ENCODE results near the gene CDH22.

Gene CDH22

DNA sequence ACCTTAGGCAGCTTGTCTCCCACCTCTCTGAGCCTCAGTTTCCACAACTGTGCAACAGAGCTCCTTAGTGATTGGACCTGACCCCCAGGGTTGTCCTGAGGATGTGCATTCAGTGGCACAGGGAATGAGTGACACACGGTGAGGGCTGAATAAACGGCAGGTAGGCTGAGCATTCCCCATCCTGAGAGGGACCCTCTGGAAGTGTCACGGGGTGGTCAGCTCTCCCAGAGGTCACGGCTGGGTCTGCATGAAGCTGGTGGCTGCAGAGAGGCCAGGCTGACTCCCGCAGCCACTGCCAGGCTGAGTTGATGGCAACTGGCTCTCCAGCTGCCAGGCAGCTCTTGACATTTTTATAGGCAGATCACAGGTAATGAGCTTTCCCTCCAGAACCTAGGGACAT is 147.6 kb downstream of the CDH22 start:
- H3K4me1 ChIP-seq (ENCODE audit: insufficient read depth, poor library complexity, severe bottlenecking) = no peaks in the 10 kb centered on the region
- no peaks in the 10 kb centered on the region for H3K9me3 ChIP-seq (ENCODE audit: severe bottlenecking)
- peaks cover 15% of the 10 kb centered on the region for H3K27me3 ChIP-seq (ENCODE audit: insufficient read depth, poor library complexity, severe bottlenecking)
- ATAC-seq (ENCODE audit: low read depth) (no peak), DNase-seq (ENCODE audit: low spot score) (no peak)
- no peaks in the 10 kb centered on the region for H3K36me3 ChIP-seq (ENCODE audit: low read depth)
- TF ChIP-seq, protein P1, sequence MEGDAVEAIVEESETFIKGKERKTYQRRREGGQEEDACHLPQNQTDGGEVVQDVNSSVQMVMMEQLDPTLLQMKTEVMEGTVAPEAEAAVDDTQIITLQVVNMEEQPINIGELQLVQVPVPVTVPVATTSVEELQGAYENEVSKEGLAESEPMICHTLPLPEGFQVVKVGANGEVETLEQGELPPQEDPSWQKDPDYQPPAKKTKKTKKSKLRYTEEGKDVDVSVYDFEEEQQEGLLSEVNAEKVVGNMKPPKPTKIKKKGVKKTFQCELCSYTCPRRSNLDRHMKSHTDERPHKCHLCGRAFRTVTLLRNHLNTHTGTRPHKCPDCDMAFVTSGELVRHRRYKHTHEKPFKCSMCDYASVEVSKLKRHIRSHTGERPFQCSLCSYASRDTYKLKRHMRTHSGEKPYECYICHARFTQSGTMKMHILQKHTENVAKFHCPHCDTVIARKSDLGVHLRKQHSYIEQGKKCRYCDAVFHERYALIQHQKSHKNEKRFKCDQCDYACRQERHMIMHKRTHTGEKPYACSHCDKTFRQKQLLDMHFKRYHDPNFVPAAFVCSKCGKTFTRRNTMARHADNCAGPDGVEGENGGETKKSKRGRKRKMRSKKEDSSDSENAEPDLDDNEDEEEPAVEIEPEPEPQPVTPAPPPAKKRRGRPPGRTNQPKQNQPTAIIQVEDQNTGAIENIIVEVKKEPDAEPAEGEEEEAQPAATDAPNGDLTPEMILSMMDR (IDR thresholded peaks at IDR 0.05; ENCODE audit: poor library complexity, severe bottlenecking) = no peak
- no peak overlapping the region for H3K4me3 ChIP-seq (ENCODE audit: severe bottlenecking)
- H3K27ac ChIP-seq (ENCODE audit: poor library complexity, severe bottlenecking) = no peak overlapping the region

DNA sequence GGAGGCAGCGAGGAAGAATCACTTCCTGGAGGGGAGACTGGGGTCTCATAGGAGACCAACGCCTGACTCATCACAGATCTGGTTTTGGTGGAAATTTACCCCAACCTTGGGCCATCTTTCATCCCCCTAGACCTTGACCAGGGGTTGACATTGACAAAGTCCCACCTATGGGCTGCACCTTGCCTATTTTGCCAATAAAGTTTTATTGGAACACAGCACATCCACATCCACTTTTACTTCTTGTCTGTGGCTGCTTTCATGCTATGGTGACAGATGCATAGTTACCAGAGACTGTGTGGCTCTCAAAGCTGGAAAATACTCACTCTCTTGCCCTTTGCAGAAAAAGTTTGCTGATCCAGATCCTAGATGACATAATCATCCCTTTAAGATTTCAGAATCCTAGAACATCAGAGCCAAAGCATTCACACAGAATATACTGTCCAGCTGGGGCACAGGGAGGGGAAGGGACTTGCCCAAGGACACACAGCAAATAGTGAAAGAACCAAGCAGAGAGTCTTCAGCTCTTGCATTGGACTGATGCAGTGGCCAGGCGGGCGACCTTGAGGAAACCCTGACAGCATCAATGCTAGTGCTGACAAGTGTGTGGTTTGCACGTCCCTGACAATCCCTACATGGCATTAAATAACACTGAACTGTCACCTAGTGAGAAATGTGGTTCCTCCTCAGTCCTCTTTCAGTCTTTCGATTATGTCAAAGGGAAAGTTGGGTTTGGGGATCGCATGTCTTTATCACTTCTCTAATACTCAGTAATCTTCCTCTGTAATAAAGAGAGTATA is 149.0 kb downstream of the CDH22 start:
- TF ChIP-seq, protein P1 (IDR thresholded peaks at IDR 0.05; ENCODE audit: poor library complexity, severe bottlenecking) = no peak
- no peaks in the 10 kb centered on the region for H3K36me3 ChIP-seq (ENCODE audit: low read depth)
- H3K9me3 ChIP-seq (ENCODE audit: severe bottlenecking) = no peaks in the 10 kb centered on the region
- no peak overlapping the region for H3K27ac ChIP-seq (ENCODE audit: poor library complexity, severe bottlenecking)
- DNase-seq (ENCODE audit: low spot score) (no peak), ATAC-seq (ENCODE audit: low read depth) (no peak)
- peaks cover 15% of the 10 kb centered on the region for H3K27me3 ChIP-seq (ENCODE audit: insufficient read depth, poor library complexity, severe bottlenecking)
- no peaks in the 10 kb centered on the region for H3K4me1 ChIP-seq (ENCODE audit: insufficient read depth, poor library complexity, severe bottlenecking)
- no peak overlapping the region for H3K4me3 ChIP-seq (ENCODE audit: severe bottlenecking)

DNA sequence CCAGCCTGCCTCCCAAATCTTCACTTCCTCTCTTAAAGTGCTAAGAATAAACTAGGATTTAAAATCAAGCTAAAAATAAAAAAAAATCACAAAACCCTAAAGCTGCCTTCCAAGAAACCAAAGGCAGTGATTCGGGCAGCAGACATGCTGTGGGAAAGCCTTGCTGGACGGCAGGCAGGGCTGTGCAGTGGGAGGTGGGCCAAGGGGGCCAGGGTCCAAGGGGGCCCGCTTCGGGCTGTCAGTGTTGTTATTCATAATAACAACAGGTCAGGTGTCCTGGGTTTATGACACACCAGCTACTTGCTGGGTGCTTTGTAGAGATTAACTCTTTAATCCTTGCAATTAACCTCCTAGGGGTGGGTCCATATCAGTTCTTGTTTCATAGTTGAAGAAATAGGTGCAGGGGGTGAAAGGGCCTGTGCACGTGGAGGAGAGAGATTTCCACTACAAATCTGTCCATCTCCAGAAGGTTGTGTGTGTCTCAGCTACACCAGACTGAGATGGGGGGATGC is 149.8 kb downstream of the CDH22 start:
- DNase-seq (ENCODE audit: low spot score) = no peak
- Histone ChIP-seq H3K9me3 (ENCODE audit: severe bottlenecking) (no peaks in the 10 kb centered on the region), H3K4me3 (ENCODE audit: severe bottlenecking) (no peak overlapping the region), H3K27me3 (ENCODE audit: insufficient read depth, poor library complexity, severe bottlenecking) (peaks cover 15% of the 10 kb centered on the region), H3K4me1 (ENCODE audit: insufficient read depth, poor library complexity, severe bottlenecking) (no peaks in the 10 kb centered on the region), H3K27ac (ENCODE audit: poor library complexity, severe bottlenecking) (no peak overlapping the region), H3K36me3 (ENCODE audit: low read depth) (no peaks in the 10 kb centered on the region)
- no peak for ATAC-seq (ENCODE audit: low read depth)
- TF ChIP-seq, protein P1 (IDR thresholded peaks at IDR 0.05; ENCODE audit: poor library complexity, severe bottlenecking) = no peak

DNA sequence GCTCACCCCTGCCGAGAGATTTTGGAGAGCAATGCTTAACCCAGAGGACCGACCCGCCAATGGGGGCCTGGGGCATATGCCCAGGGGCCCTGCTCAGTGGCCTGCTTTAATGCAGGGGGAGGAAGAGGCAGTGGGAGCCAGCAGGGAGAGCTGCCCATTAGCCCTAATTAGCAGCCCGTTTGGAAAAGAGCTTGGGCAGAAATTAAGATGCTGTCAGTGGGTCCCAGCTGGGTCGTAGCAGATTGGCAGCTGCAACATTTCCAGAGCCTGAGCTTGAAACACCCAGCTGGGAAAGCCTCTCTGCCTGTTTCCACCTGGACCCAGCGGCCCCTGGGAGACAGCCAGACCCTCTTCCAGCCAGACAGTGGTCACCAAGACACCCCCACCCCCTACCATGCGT is 150.7 kb downstream of the CDH22 start:
- DNase-seq (ENCODE audit: low spot score) (no peak), ATAC-seq (ENCODE audit: low read depth) (no peak)
- no peak overlapping the region for H3K4me3 ChIP-seq (ENCODE audit: severe bottlenecking)
- no peaks in the 10 kb centered on the region for H3K9me3 ChIP-seq (ENCODE audit: severe bottlenecking)
- H3K27ac ChIP-seq (ENCODE audit: poor library complexity, severe bottlenecking) = no peak overlapping the region
- TF ChIP-seq, protein P1 (IDR thresholded peaks at IDR 0.05; ENCODE audit: poor library complexity, severe bottlenecking) = no peak
- no peaks in the 10 kb centered on the region for H3K36me3 ChIP-seq (ENCODE audit: low read depth)
- H3K4me1 ChIP-seq (ENCODE audit: insufficient read depth, poor library complexity, severe bottlenecking) = no peaks in the 10 kb centered on the region
- peaks cover 15% of the 10 kb centered on the region for H3K27me3 ChIP-seq (ENCODE audit: insufficient read depth, poor library complexity, severe bottlenecking)

DNA sequence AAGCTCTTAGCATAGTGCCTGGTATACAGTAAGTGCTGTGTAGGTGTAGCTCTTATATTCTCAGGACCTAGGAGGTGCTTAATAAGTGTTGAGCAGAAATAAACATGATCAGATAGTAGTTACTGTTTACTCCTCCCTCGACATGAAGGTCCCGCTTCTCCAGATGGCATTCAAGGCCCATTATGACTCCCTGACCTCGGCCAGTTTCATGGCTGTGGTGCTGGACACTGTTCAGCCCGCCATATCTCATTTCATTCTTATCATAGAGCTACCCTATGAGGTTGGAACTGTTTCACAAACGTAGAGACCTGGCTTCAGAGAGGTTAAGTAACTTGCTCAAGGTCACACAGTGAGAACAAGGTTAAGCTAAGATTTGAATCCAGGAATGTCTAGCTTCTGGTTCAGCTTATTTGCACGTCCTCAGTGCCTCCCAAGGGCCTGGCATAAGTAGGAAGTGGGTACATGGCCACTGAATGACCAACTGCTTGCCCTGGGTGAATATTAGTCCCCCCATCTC is 151.2 kb downstream of the CDH22 start:
- Histone ChIP-seq H3K27me3 (ENCODE audit: insufficient read depth, poor library complexity, severe bottlenecking) (peaks cover 15% of the 10 kb centered on the region), H3K4me3 (ENCODE audit: severe bottlenecking) (no peak overlapping the region), H3K9me3 (ENCODE audit: severe bottlenecking) (no peaks in the 10 kb centered on the region), H3K4me1 (ENCODE audit: insufficient read depth, poor library complexity, severe bottlenecking) (no peaks in the 10 kb centered on the region), H3K36me3 (ENCODE audit: low read depth) (no peaks in the 10 kb centered on the region), H3K27ac (ENCODE audit: poor library complexity, severe bottlenecking) (no peak overlapping the region)
- TF ChIP-seq, protein P1 (IDR thresholded peaks at IDR 0.05; ENCODE audit: poor library complexity, severe bottlenecking) = no peak
- DNase-seq (ENCODE audit: low spot score) (no peak), ATAC-seq (ENCODE audit: low read depth) (no peak)
